Nephron (organoid): ENCODE data around the gene CIITA.
"Not testable (repeated sequence)": the region's sequence is repeated elsewhere in the genome, so short reads cannot be mapped to it uniquely, and the experiment has no call there.

ENCODE experiments used
- H3K27ac Mint-ChIP-seq, 3 experiments: 2 replicates each; pipeline ENCODE4 v1.8.0; 2020; ENCODE audit warnings: mixed read lengths in 3 of 3, mild to moderate bottlenecking in 2 of 3, moderate library complexity in 1 of 3
- H3K27me3 Mint-ChIP-seq: 2 replicates; pipeline ENCODE4 v1.8.0; 2021; ENCODE audit warnings: low read depth, mild to moderate bottlenecking, moderate library complexity, mixed read lengths
- H3K36me3 Mint-ChIP-seq: 2 replicates; pipeline ENCODE4 v1.8.0; 2020; ENCODE audit warnings: low read depth, mixed read lengths
- H3K4me1 Mint-ChIP-seq: 2 replicates; pipeline ENCODE4 v1.8.0; 2020; ENCODE audit warnings: mixed read lengths
- H3K4me3 Mint-ChIP-seq, 3 experiments: 2 replicates each; pipeline ENCODE4 v1.8.0; 2020; ENCODE audit warnings: mild to moderate bottlenecking in 3 of 3, mixed read lengths in 3 of 3, moderate library complexity in 2 of 3
- H3K9me3 Mint-ChIP-seq: 2 replicates; pipeline ENCODE4 v1.8.0; 2020; ENCODE audit warnings: mixed read lengths
- TF ChIP-seq, protein P1 (sequence below), 3 experiments: fragments of 200-600 bp; sonication (generic); IDR thresholded peaks; one replicate each; pipeline ENCODE4 v1.5.0; 2021; ENCODE audit warnings: antibody characterized with exemption in 3 of 3; ENCODE audit not compliant: unreplicated experiment in 3 of 3

CIITA gene

DNA sequence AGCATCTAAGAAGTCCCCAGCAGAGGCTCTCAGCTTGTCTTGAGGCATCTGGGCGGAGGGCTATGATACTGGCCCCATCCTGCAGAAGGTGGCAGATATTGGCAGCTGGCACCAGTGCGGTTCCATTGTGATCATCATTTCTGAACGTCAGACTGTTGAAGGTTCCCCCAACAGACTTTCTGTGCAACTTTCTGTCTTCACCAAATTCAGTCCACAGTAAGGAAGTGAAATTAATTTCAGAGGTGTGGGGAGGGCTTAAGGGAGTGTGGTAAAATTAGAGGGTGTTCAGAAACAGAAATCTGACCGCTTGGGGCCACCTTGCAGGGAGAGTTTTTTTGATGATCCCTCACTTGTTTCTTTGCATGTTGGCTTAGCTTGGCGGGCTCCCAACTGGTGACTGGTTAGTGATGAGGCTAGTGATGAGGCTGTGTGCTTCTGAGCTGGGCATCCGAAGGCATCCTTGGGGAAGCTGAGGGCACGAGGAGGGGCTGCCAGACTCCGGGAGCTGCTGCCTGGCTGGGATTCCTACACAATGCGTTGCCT lies at the start of gene CIITA:
CIITA (plus strand) TSS at position 404 of the 543 bp plus-strand sequence; CDS start at position 533, 129 bp downstream.
- Mint-ChIP-seq H3K4me3 (no peak within 1 kb of the TSS), H3K27me3 (peaks cover 87% of the 10 kb centered on the region), H3K9me3 (no peaks in the 10 kb centered on the region), H3K4me1 (no peaks in the 10 kb centered on the region), H3K36me3 (no peaks in the 10 kb centered on the region), H3K27ac (no peak within 1 kb of the TSS)
- TF ChIP-seq, protein P1, sequence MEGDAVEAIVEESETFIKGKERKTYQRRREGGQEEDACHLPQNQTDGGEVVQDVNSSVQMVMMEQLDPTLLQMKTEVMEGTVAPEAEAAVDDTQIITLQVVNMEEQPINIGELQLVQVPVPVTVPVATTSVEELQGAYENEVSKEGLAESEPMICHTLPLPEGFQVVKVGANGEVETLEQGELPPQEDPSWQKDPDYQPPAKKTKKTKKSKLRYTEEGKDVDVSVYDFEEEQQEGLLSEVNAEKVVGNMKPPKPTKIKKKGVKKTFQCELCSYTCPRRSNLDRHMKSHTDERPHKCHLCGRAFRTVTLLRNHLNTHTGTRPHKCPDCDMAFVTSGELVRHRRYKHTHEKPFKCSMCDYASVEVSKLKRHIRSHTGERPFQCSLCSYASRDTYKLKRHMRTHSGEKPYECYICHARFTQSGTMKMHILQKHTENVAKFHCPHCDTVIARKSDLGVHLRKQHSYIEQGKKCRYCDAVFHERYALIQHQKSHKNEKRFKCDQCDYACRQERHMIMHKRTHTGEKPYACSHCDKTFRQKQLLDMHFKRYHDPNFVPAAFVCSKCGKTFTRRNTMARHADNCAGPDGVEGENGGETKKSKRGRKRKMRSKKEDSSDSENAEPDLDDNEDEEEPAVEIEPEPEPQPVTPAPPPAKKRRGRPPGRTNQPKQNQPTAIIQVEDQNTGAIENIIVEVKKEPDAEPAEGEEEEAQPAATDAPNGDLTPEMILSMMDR (IDR thresholded peaks at IDR 0.05; ENCODE audit: unreplicated experiment in 3 of 3) = no peak

GRCh38 chr16:10827691-10828341 lies 49.2 kb upstream of the CIITA start:
- TF ChIP-seq, protein P1 (IDR thresholded peaks at IDR 0.05; ENCODE audit: unreplicated experiment in 3 of 3) = no peak
- peak overlapping the region; percentile 58 to 100 (median 96) for H3K27ac Mint-ChIP-seq
- no peaks in the 10 kb centered on the region for H3K27me3 Mint-ChIP-seq
- H3K9me3 Mint-ChIP-seq = no peaks in the 10 kb centered on the region
- H3K4me3 Mint-ChIP-seq = peak overlapping the region in 2 of 3 experiments; percentile 1 to 69
- H3K36me3 Mint-ChIP-seq = no peaks in the 10 kb centered on the region
- H3K4me1 Mint-ChIP-seq = peaks cover 35% of the 10 kb centered on the region

- Mint-ChIP-seq H3K9me3 (no peaks in the 10 kb centered on the region), H3K4me1 (peaks cover 35% of the 10 kb centered on the region), H3K36me3 (no peaks in the 10 kb centered on the region), H3K4me3 (peak overlapping the region in 2 of 3 experiments; percentile 64 to 69), H3K27me3 (peaks cover 2% of the 10 kb centered on the region), H3K27ac (peak overlapping the region; percentile 58 to 100 (median 96))
- TF ChIP-seq, protein P1 (IDR thresholded peaks at IDR 0.05; ENCODE audit: unreplicated experiment in 3 of 3) = no peak
Observed at GRCh38 chr16:10828851-10829366, 48.1 kb upstream of the CIITA start.

DNA sequence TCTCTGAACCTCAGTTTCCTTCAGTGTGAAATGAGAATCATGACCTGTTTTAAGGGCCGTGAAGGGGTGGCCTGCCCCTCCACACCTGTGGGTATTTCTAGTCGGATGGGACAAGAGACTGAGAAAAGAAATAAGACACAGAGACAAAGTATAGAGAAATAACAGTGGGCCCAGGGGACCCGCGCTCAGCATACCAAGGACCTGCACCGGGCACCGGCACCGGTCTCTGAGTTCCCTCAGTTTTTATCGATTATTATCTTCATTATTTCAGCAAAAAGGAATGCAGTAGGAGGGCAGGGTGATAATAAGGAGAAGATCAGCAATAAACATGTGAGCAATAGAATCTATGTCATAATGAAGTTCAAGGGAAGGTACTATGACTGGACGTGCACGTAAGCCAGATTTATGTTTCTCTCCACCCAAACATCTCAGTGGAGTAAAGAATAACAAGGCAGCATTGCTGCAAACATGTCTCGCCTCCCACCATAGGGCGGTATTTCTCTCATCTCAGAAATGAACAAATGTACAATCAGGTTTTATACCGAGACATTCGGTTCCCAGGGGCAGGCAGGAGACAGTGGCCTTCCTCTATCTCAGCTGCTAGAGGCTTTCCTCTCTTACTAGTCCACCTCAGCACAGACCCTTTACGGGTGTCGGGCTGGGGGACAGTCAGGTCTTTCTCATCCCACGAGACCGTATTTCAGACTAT lies 47.5 kb upstream of the CIITA start:
- Mint-ChIP-seq H3K4me3 (peak overlapping the region in 2 of 3 experiments; percentile 2 to 64), H3K4me1 (peaks cover 34% of the 10 kb centered on the region), H3K27ac (peak overlapping the region; percentile 34 to 100 (median 96))
- not testable (repeated sequence) for H3K27me3 Mint-ChIP-seq, H3K36me3 Mint-ChIP-seq, H3K9me3 Mint-ChIP-seq

DNA sequence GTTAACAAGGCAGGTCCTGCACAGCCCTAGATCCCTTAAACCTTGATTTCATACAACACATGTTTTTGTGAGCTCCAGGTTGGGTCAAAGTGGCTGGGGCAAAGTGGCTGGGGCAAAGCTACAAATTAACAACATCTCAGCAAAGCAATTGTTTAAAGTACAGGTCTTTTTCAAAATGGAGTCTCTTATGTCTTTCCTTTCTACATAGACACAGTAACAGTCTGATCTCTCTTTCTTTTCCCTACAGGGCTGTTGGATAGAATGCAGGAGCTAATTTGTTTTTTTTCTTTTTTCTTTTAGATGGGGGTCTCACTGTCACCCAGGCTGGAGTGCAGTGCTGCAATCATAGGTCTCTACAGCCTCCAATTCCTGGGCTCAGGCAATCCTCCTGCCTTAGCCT lies 46.8 kb upstream of the CIITA start:
- H3K9me3 Mint-ChIP-seq = not testable (repeated sequence)
- H3K27ac Mint-ChIP-seq = peak overlapping the region in 2 of 3 experiments; percentile 96 to 100

GRCh38 chr16:10831894-10832886 lies 44.8 kb upstream of the CIITA start:
- H3K4me3 Mint-ChIP-seq = no peak overlapping the region
- no peaks in the 10 kb centered on the region for H3K9me3 Mint-ChIP-seq
- H3K27me3 Mint-ChIP-seq = peaks cover 13% of the 10 kb centered on the region
- H3K4me1 Mint-ChIP-seq = peaks cover 25% of the 10 kb centered on the region
- H3K36me3 Mint-ChIP-seq = no peaks in the 10 kb centered on the region
- TF ChIP-seq, protein P1 (IDR thresholded peaks at IDR 0.05; ENCODE audit: unreplicated experiment in 3 of 3) = no peak
- peak overlapping the region in 1 of 3 experiments; percentile 35 for H3K27ac Mint-ChIP-seq

More for the DNA sequence above, 46.8 kb upstream of the CIITA start:
- peaks cover 29% of the 10 kb centered on the region for H3K4me1 Mint-ChIP-seq
- H3K36me3 Mint-ChIP-seq, H3K4me3 Mint-ChIP-seq, H3K27me3 Mint-ChIP-seq: not testable (repeated sequence)
